CD14-positive monocyte (primary cell): ENCODE measurements around the gene EEF1AKMT1. TPM values are rescaled to one million over a fixed set of nuclear protein-coding genes. Genes with fewer than 3 reads are reported as not detected.
A peak's percentile ranks its signal among the peaks of the same experiment; 100 is the strongest.

Experiments
- DNase-seq, 3 donors: peaks; one replicate each; pipeline ENCODE4 v3.0.0-alpha.2; 2011 to 2022
- H2AFZ ChIP-seq: 2 replicates; pipeline ENCODE4 v1.6.0; 2012; ENCODE audit warnings: mild to moderate bottlenecking, low read depth, low read length, inconsistent platforms; ENCODE audit not compliant: insufficient read depth, poor library complexity, severe bottlenecking
- H3K27ac ChIP-seq, 2 donors: 1 replicate in 1 of 2; 2 replicates in 1 of 2; pipeline ENCODE4 v1.5.1; 2012 to 2013; ENCODE audit warnings: low read length in 2 of 2, control low read depth in 1 of 2, inconsistent platforms in 1 of 2, low read depth in 1 of 2, mild to moderate bottlenecking in 1 of 2
- H3K27me3 ChIP-seq, 2 donors: one replicate each; pipeline versions ENCODE4 v1.6.0 to v1.6.1; 2011 to 2013; ENCODE audit warnings: low read length in 2 of 2; ENCODE audit not compliant: control insufficient read depth in 2 of 2, insufficient read depth in 2 of 2
- H3K36me3 ChIP-seq, 2 donors: replicated peaks in 1 of 2; 1 replicate in 1 of 2; 2 replicates in 1 of 2; pipeline versions ENCODE4 v1.5.1 to v1.6.1; 2012 to 2013; ENCODE audit warnings: low read length in 2 of 2, control low read depth in 1 of 2, inconsistent platforms in 1 of 2, mild to moderate bottlenecking in 1 of 2; ENCODE audit not compliant: insufficient read depth in 2 of 2, control insufficient read depth in 1 of 2
- H3K4me1 ChIP-seq, 2 donors: 1 replicate in 1 of 2; 2 replicates in 1 of 2; pipeline versions ENCODE4 v1.5.1 to v1.6.1; 2012 to 2013; ENCODE audit warnings: low read length in 2 of 2, control low read depth in 1 of 2, inconsistent platforms in 1 of 2, mild to moderate bottlenecking in 1 of 2, moderate library complexity in 1 of 2; ENCODE audit not compliant: insufficient read depth in 2 of 2, control insufficient read depth in 1 of 2
- H3K4me2 ChIP-seq: replicated peaks from 2 replicates; pipeline ENCODE3; 2012; ENCODE audit warnings: low read length, moderate library complexity, mild to moderate bottlenecking; ENCODE audit not compliant: poor library complexity, severe bottlenecking; ENCODE audit errors: extremely low read depth
- H3K4me3 ChIP-seq, 3 experiments: fragments of 200-600 bp in 1 of 3; sonication (generic) in 1 of 3; replicated peaks in 1 of 3; 1 replicate in 2 of 3; 2 replicates in 1 of 3; pipeline ENCODE4 v1.5.1; 2011 to 2013; ENCODE audit warnings: low read length in 3 of 3, mild to moderate bottlenecking in 3 of 3, control low read depth in 2 of 3, low read depth in 2 of 3, inconsistent platforms in 1 of 3, moderate library complexity in 1 of 3
- H3K79me2 ChIP-seq: 2 replicates; pipeline ENCODE4 v1.6.0; 2012; ENCODE audit warnings: mild to moderate bottlenecking, control low read depth, inconsistent platforms, low read length, moderate library complexity; ENCODE audit not compliant: insufficient read depth
- H3K9ac ChIP-seq: 2 replicates; pipeline ENCODE4 v1.6.0; 2017; ENCODE audit warnings: low read length, mild to moderate bottlenecking; ENCODE audit not compliant: insufficient read depth, poor library complexity, severe bottlenecking
- H3K9me3 ChIP-seq, 2 donors: replicated peaks in 1 of 2; 1 replicate in 1 of 2; 2 replicates in 1 of 2; pipeline versions ENCODE4 v1.5.1 to v1.6.1; 2012 to 2013; ENCODE audit warnings: low read length in 2 of 2, control low read depth in 1 of 2; ENCODE audit not compliant: control insufficient read depth in 1 of 2, insufficient read depth in 1 of 2
- H4K20me1 ChIP-seq: 2 replicates; pipeline ENCODE4 v1.6.0; 2012; ENCODE audit warnings: mild to moderate bottlenecking, low read length, control low read depth, moderate library complexity; ENCODE audit not compliant: insufficient read depth
- H3K27ac Mint-ChIP-seq, 7 donors: one replicate each; pipeline ENCODE4 v1.8.0; 2020; ENCODE audit warnings: mild to moderate bottlenecking in 7 of 7, mixed read lengths in 7 of 7, moderate library complexity in 6 of 7, inconsistent platforms in 2 of 7
- H3K27me3 Mint-ChIP-seq, 3 donors: one replicate each; pipeline ENCODE4 v1.8.0; 2021 to 2022; ENCODE audit warnings: low read depth in 3 of 3, mild to moderate bottlenecking in 3 of 3, mixed read lengths in 3 of 3, moderate library complexity in 3 of 3, inconsistent platforms in 1 of 3
- H3K36me3 Mint-ChIP-seq, 2 donors: one replicate each; pipeline ENCODE4 v1.8.0; 2020; ENCODE audit warnings: mixed read lengths in 2 of 2, inconsistent platforms in 1 of 2, mild to moderate bottlenecking in 1 of 2
- H3K4me1 Mint-ChIP-seq: one replicate; pipeline ENCODE4 v1.8.0; 2020; ENCODE audit warnings: mild to moderate bottlenecking, mixed read lengths
- H3K4me3 Mint-ChIP-seq, 2 donors: one replicate each; pipeline ENCODE4 v1.8.0; 2020; ENCODE audit warnings: mild to moderate bottlenecking in 2 of 2, mixed read lengths in 2 of 2, moderate library complexity in 1 of 2
- H3K9me3 Mint-ChIP-seq, 7 donors: one replicate each; pipeline ENCODE4 v1.8.0; 2020 to 2022; ENCODE audit warnings: mixed read lengths in 7 of 7, mild to moderate bottlenecking in 6 of 7, moderate library complexity in 6 of 7, inconsistent platforms in 2 of 7
- CTCF ChIP-seq: fragments of 200-600 bp; IDR thresholded peaks from one replicate; pipeline ENCODE4 v1.8.0; 2022; ENCODE audit warnings: antibody characterized with exemption, mild to moderate bottlenecking
- WGBS: methylation state at CpG from one replicate; pipeline ENCODE4 v1.1.5; 2013; ENCODE audit warnings: missing lambda C conversion rate; ENCODE audit not compliant: insufficient coverage; 5-methylcytosine and 5-hydroxymethylcytosine counted together
- intact Hi-C, 2 donors: fragments of 100-400 bp; cut with micrococcal nuclease; formaldehyde crosslinking; loops; one replicate each; pipeline versions ENCODE4 v1.15.0 to v1.15.1; 2023
- polyA plus RNA-seq, 3 donors: library from polyadenylated mRNA; depleted of rRNA in 1 of 3; unstranded in 2 of 3; stranded (reverse) in 1 of 3; fragments of 300-500 nt in 2 of 3; fragments of >200 nt in 1 of 3; fragmentation: Illumina TruSeq in 2 of 3; gene quantifications; 1 replicate in 2 of 3; 2 replicates in 1 of 3; pipeline ENCODE4 v1.2.3, GENCODE V29; 2012 to 2021

The EEF1AKMT1 gene
- polyA plus RNA-seq, 3 donors = 1.7 to 4.2 (median 4.2) TPM

GRCh38 chr13:20721058-20721453 is 52.7 kb downstream of the EEF1AKMT1 start:
- H3K36me3 Mint-ChIP-seq = no peaks in the 10 kb centered on the region
- intact Hi-C loops = no loop called here
- peaks cover 4 to 30% of the 10 kb centered on the region in 2 donors for H3K27me3 ChIP-seq
- H3K27me3 Mint-ChIP-seq = peaks cover 2 to 26% (median 22%) of the 10 kb centered on the region in 3 donors
- 93% methylated on average over 15 of the region's 16 CpGs for WGBS
- H2AFZ ChIP-seq = no peak overlapping the region
- H3K4me1 Mint-ChIP-seq = peaks cover 9% of the 10 kb centered on the region
- no peak overlapping the region for H3K4me3 ChIP-seq
- peak overlapping the region; percentile 59 for H3K4me2 ChIP-seq
- H3K27ac Mint-ChIP-seq = peak overlapping the region in 1 of 7 donors; percentile 32
- H3K4me1 ChIP-seq = peaks cover 6 to 10% of the 10 kb centered on the region in 2 donors
- no peaks in the 10 kb centered on the region for H3K36me3 ChIP-seq
- H3K9ac ChIP-seq = no peak overlapping the region
- no peak for DNase-seq
- H3K4me3 Mint-ChIP-seq = peak overlapping the region in 1 of 2 donors; percentile 85
- no peaks in the 10 kb centered on the region for H3K9me3 ChIP-seq
- H3K9me3 Mint-ChIP-seq = no peaks in the 10 kb centered on the region
- H3K79me2 ChIP-seq = no peaks in the 10 kb centered on the region
- TF ChIP-seq CTCF = no peak
- no peaks in the 10 kb centered on the region for H4K20me1 ChIP-seq
- no peak overlapping the region for H3K27ac ChIP-seq

- Histone ChIP-seq H4K20me1 (no peaks in the 10 kb centered on the region), H3K27me3 (peaks cover 4 to 30% of the 10 kb centered on the region in 2 donors), H3K4me3 (no peak overlapping the region), H3K36me3 (no peaks in the 10 kb centered on the region), H3K9ac (no peak overlapping the region), H3K79me2 (no peaks in the 10 kb centered on the region), H3K9me3 (no peaks in the 10 kb centered on the region), H3K4me1 (peaks cover 6 to 10% of the 10 kb centered on the region in 2 donors), H2AFZ (no peak overlapping the region), H3K4me2 (no peak overlapping the region), H3K27ac (no peak overlapping the region)
- no peak for TF ChIP-seq CTCF
- intact Hi-C loops = no loop called here
- Mint-ChIP-seq H3K9me3 (no peaks in the 10 kb centered on the region), H3K4me3 (peak overlapping the region in 1 of 2 donors; percentile 12), H3K4me1 (peaks cover 9% of the 10 kb centered on the region), H3K36me3 (no peaks in the 10 kb centered on the region), H3K27ac (no peak overlapping the region), H3K27me3 (peaks cover 2 to 26% (median 24%) of the 10 kb centered on the region in 3 donors)
- WGBS = 89% methylated on average over 6 of the region's 11 CpGs
- no peak for DNase-seq
Observed at GRCh38 chr13:20720499-20720898, 53.3 kb downstream of the EEF1AKMT1 start.
